PFSK-1 (cell line): ENCODE results near the gene AP2A2.

ENCODE experiments used
- FOXP2 ChIP-seq: optimal IDR thresholded peaks from 2 replicates; pipeline ENCODE3; 2011; ENCODE audit warnings: borderline replicate concordance, control low read depth, inconsistent platforms; ENCODE audit not compliant: insufficient read depth; ENCODE audit errors: extremely low read length, extremely low read depth
- POLR2AphosphoS5 ChIP-seq: IDR thresholded peaks from 2 replicates; pipeline ENCODE4 v1.6.1; 2012; ENCODE audit warnings: low read depth, mild to moderate bottlenecking, control low read depth, low read length, moderate library complexity
- REST ChIP-seq, 2 experiments: IDR thresholded peaks; 2 replicates each; pipeline versions ENCODE4 v1.6.1 to v1.8.0; 2011 to 2012; ENCODE audit warnings: low read depth in 2 of 2, low read length in 2 of 2, control low read depth in 1 of 2, inconsistent platforms in 1 of 2, mild to moderate bottlenecking in 1 of 2, moderate library complexity in 1 of 2; ENCODE audit not compliant: insufficient read depth in 1 of 2
- SIN3A ChIP-seq: IDR thresholded peaks from 2 replicates; pipeline ENCODE4 v1.6.1; 2012; ENCODE audit warnings: mild to moderate bottlenecking, low read length, moderate library complexity, borderline replicate concordance; ENCODE audit not compliant: insufficient read depth
- TAF1 ChIP-seq: IDR thresholded peaks from 2 replicates; pipeline ENCODE4 v1.6.1; 2012; ENCODE audit warnings: low read length, control low read depth, borderline replicate concordance; ENCODE audit not compliant: insufficient read depth

The AP2A2 gene

GRCh38 chr11:898540-899190 lies 27.0 kb upstream of the AP2A2 start:
- TF ChIP-seq POLR2AphosphoS5 (no peak), SIN3A (no peak), REST (IDR thresholded peaks at IDR 0.05; ENCODE audit: insufficient read depth in 1 of 2, low read depth in 2 of 2, low read length in 2 of 2) (no peak), TAF1 (no peak), FOXP2 (no peak)

GRCh38 chr11:899724-900123 lies 25.9 kb upstream of the AP2A2 start:
- TF ChIP-seq REST (IDR thresholded peaks at IDR 0.05; ENCODE audit: insufficient read depth in 1 of 2, low read depth in 2 of 2, low read length in 2 of 2) (no peak), POLR2AphosphoS5 (no peak), SIN3A (no peak), TAF1 (no peak), FOXP2 (no peak)

- TF ChIP-seq REST (IDR thresholded peaks at IDR 0.05; ENCODE audit: insufficient read depth in 1 of 2, low read depth in 2 of 2, low read length in 2 of 2) = no peak
Observed at GRCh38 chr11:900545-900944, 25.1 kb upstream of the AP2A2 start.

- no peak for TF ChIP-seq FOXP2
- no peak for TF ChIP-seq POLR2AphosphoS5
- no peak for TF ChIP-seq TAF1
- TF ChIP-seq REST (IDR thresholded peaks at IDR 0.05; ENCODE audit: insufficient read depth in 1 of 2, low read depth in 2 of 2, low read length in 2 of 2) = no peak
- TF ChIP-seq SIN3A = no peak
Observed at GRCh38 chr11:901452-902061, 24.1 kb upstream of the AP2A2 start.

- no peak for TF ChIP-seq TAF1
- no peak for TF ChIP-seq SIN3A
- TF ChIP-seq FOXP2 = no peak
- TF ChIP-seq REST (IDR thresholded peaks at IDR 0.05; ENCODE audit: insufficient read depth in 1 of 2, low read depth in 2 of 2, low read length in 2 of 2) = no peak
- TF ChIP-seq POLR2AphosphoS5 = no peak
Observed at GRCh38 chr11:904380-904779, 21.3 kb upstream of the AP2A2 start.
